GM10248 (cell line): ENCODE results near the gene KLF13.

Experiments used
- CTCF ChIA-PET: fragments of 300-600 bp; sonication (Branson Sonifier 250); formaldehyde crosslinking; extraction: SDS; loops from one replicate; lab custom pipeline; 2021; ENCODE audit warnings: antibody characterized with exemption; lab: Yijun Ruan, JAX
- POLR2A ChIA-PET: fragments of 350-650 bp; sonication (Branson Sonifier 250); formaldehyde crosslinking; extraction: SDS; loops from one replicate; lab custom pipeline; 2020; ENCODE audit warnings: antibody characterized with exemption; lab: Yijun Ruan, JAX
- DNase-seq: peaks from one replicate; pipeline ENCODE4 v3.0.0; 2012; ENCODE audit errors: extremely low spot score
- TF ChIP-seq, protein P1 (sequence below): IDR thresholded peaks from 2 replicates; pipeline ENCODE4 v1.5.1; 2012; ENCODE audit warnings: mild to moderate bottlenecking, low read depth; ENCODE audit errors: extremely low read depth, missing control alignments, control extremely low read depth

The KLF13 gene

DNA sequence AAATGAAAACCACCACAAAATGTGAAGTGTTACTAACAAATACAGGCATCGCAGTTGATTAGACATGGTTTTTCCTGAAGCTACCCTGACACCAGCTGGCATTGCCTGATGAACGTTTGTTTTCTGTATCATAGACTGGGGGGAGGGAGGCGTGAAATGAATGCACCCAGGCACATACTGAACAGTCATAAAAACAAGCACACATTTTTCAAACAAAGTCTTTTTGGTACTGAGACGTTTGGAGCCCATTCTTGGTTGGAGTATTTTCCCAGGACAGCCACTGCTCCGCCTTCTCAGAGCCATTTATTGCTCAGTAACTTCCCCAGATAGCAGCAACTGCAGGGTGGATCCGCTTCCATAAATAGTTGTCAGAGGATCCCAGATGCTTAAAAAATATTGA is 52.4 kb downstream of the KLF13 start:
- TF ChIP-seq, protein P1, sequence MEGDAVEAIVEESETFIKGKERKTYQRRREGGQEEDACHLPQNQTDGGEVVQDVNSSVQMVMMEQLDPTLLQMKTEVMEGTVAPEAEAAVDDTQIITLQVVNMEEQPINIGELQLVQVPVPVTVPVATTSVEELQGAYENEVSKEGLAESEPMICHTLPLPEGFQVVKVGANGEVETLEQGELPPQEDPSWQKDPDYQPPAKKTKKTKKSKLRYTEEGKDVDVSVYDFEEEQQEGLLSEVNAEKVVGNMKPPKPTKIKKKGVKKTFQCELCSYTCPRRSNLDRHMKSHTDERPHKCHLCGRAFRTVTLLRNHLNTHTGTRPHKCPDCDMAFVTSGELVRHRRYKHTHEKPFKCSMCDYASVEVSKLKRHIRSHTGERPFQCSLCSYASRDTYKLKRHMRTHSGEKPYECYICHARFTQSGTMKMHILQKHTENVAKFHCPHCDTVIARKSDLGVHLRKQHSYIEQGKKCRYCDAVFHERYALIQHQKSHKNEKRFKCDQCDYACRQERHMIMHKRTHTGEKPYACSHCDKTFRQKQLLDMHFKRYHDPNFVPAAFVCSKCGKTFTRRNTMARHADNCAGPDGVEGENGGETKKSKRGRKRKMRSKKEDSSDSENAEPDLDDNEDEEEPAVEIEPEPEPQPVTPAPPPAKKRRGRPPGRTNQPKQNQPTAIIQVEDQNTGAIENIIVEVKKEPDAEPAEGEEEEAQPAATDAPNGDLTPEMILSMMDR = no peak
- DNase-seq = no peak
- CTCF ChIA-PET = interaction anchor here (1.0 to 2.0 kb wide), 2 partner anchors 13 to 18 kb away, joined by 4 to 10 read pairs; no protein-coding TSS in a partner anchor
- POLR2A ChIA-PET = no interaction called here

DNA sequence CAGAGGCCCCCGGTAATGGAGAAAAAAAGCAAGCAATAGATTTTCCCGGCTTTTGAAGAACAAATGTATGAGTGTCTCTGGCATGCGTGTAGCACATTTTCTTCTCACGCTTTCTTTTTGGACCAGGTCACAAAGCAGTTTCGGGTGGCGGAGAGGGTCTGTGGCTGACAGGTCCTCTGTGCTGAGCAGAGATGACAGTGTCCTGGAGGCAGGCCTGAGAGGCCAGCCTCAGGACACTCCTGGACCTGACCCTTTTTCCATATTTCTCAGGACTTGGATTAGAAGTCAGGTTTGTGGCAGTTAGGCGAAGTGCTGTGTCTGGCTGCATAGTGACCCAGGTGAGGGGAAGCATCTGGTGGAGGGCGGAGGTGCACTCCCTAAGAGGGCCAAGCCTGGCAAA is 52.9 kb downstream of the KLF13 start:
- ChIA-PET POLR2A (no interaction called here), CTCF (interaction anchor here (1.0 kb wide), 1 partner anchor 19 kb away, joined by 4 read pairs; no protein-coding TSS in a partner anchor)
- no peak for DNase-seq
- TF ChIP-seq, protein P1 = no peak

DNA sequence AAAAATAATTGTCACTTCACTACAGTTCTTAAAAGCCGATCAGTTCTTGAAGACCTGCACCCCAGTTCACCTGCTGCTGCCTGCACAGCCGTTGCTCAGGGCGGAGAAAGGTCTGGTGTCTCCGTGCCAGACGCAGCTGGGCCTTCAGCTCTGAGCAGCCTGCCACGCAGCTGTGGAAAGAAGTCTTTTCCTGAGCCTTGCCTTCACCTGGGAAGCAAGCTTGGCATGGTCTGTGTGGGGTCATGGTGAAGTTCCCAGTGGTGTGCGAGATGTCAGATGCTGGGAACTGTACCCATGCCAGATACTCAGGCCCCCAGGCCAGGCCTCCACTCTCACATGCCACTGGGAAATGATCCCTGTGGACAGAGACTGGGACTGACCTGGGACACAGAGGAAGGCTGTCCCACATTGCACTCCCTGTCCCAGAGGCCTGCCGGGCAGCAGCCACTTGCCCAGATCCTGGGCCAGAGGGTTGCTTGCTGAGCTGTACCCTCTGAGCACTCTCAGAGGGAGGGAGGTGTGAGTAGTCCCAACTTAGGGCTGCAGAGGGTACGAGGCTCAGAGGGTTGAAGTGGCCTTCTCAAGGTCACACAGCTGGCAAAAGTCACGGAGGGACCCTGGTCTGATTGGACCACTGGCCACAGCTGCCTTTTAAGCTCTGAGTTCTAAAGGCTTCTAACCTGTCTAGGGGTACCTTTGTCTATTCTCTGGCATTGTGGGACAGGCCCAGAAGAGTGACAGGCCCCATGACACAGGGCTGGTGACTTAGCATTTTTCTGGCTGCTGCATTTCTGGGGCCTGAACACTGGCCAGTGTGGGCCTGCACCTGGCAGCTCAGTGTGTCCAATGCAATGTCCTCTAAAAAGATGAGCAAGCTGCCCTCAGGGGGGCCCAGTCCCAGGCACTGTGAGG is 55.4 kb downstream of the KLF13 start:
- POLR2A ChIA-PET = interaction anchor here (1.1 kb wide), 1 partner anchor 10 kb away, joined by 4 read pairs; no protein-coding TSS in a partner anchor
- CTCF ChIA-PET = interaction anchor here (1.0 to 2.1 kb wide), 5 partner anchors 10 to 109 kb away, joined by 3 to 6 read pairs (median 4); no protein-coding TSS in a partner anchor
- DNase-seq = no peak
- TF ChIP-seq, protein P1 = no peak

DNA sequence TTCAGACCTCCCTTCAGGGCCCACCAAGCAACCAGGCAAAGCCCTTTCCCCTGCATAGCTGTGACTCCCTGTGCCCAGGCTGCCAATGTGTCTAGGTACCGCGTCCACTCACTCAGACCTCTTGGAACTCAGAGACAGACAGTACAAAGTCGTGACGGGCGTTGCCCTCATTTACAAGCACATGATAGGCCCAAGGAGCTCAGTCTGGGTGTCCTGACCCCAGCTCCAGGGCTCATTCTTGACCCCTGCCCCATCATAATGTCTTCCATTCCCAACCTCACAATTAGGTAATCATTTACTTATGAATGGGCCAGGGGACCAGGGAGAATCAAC is 56.0 kb downstream of the KLF13 start:
- TF ChIP-seq, protein P1 = no peak
- DNase-seq = no peak
- POLR2A ChIA-PET = no interaction called here
- CTCF ChIA-PET = interaction anchor here (1.0 to 2.1 kb wide), 5 partner anchors 16 to 108 kb away, joined by 3 to 6 read pairs (median 4); no protein-coding TSS in a partner anchor

DNA sequence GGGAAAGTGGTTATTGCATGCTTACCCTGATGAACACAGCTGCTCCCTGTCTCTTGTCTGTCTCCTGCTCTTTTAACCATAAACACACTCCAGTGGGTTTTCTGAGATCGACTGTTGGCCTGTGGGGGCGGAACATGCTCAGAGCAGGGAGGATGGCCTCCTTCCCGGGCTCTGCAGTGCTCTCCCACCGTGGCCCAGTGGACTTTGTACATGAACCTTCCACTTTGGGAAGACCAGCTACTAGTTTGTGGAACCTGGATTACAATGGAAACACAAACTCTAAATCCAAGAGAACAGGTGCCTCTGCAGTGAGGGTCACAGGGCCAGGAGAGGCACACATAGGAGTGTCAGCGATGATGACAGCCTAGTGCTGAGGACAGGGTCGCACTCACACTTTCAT is 56.5 kb downstream of the KLF13 start:
- ChIA-PET CTCF (interaction anchor here (1.0 to 2.1 kb wide), 5 partner anchors 17 to 108 kb away, joined by 3 to 6 read pairs (median 4); no protein-coding TSS in a partner anchor), POLR2A (no interaction called here)
- no peak for DNase-seq
- TF ChIP-seq, protein P1 = no peak

DNA sequence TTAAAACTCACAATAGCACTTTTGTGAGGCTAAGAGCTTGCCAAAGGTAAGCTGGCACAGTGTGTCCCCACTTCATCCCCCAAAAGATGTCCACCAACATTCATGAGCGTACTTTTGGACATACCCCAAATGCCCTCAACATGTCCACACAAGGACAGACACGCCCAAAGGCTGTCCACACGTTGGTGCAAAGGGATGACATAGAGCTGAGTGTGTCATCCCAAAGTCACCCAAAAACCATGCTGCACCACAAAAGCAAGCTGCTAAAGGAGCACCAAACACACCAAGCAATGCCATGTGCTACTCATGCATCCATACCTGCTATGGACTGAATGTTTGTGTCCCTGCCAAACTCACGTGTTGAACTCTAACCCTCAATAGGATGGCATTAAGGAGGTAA is 57.9 kb downstream of the KLF13 start:
- ChIA-PET POLR2A (no interaction called here), CTCF (interaction anchor here (0.9 to 2.1 kb wide), 3 partner anchors 8 to 20 kb away, joined by 3 to 6 read pairs (median 3); no protein-coding TSS in a partner anchor)
- TF ChIP-seq, protein P1 = no peak
- DNase-seq = no peak
